K562 (cell line): ENCODE results near the gene SPRY2. TPM values are rescaled to one million over a fixed set of nuclear protein-coding genes. Genes with fewer than 3 reads are reported as not detected.

Experiments
- ASH1L ChIP-seq: fragments of 450-650 bp; IDR thresholded peaks from 2 replicates; pipeline ENCODE4 v1.6.1; 2018; ENCODE audit warnings: borderline replicate concordance, mild to moderate bottlenecking, low read depth; ENCODE audit not compliant: partially characterized antibody
- ATF1 ChIP-seq, 2 experiments: fragments of 450-650 bp in 1 of 2; IDR thresholded peaks; 2 replicates each; pipeline ENCODE4 v1.6.1; 2016; ENCODE audit warnings: missing compliant biosample characterization in 1 of 2, missing genetic modification characterization in 1 of 2
- JUNB ChIP-seq: fragments of 450-650 bp; formaldehyde crosslinking; conservative IDR thresholded peaks from 2 replicates; pipeline ENCODE4 v1.4.0; 2020; ENCODE audit warnings: mild to moderate bottlenecking
- MCM2 ChIP-seq: fragments of 450-650 bp; IDR thresholded peaks from 2 replicates; pipeline ENCODE4 v1.6.1; 2017; ENCODE audit warnings: low read depth, mild to moderate bottlenecking
- MIER1 ChIP-seq: fragments of 450-650 bp; IDR thresholded peaks from 2 replicates; pipeline ENCODE4 v1.6.1; 2016; ENCODE audit warnings: antibody characterized with exemption, mild to moderate bottlenecking, low read depth
- OTX1 ChIP-seq: fragments of 450-650 bp; formaldehyde crosslinking; IDR thresholded peaks from 2 replicates; pipeline ENCODE4 v1.4.0; 2022; ENCODE audit warnings: mild to moderate bottlenecking
- RCOR1 ChIP-seq, 2 experiments: IDR thresholded peaks; 2 replicates each; pipeline ENCODE4 v1.6.1; 2012; ENCODE audit warnings: low read depth in 2 of 2, low read length in 2 of 2, borderline replicate concordance in 1 of 2, improper control_type of control experiment in 1 of 2
- SP2 ChIP-seq: IDR thresholded peaks from 2 replicates; pipeline ENCODE4 v1.6.1; 2011; ENCODE audit warnings: mild to moderate bottlenecking, low read depth, low read length, moderate library complexity; ENCODE audit not compliant: poor library complexity, severe bottlenecking; ENCODE audit errors: extremely low read depth
- TAF1 ChIP-seq: IDR thresholded peaks from 2 replicates; pipeline ENCODE4 v1.6.1; 2011; ENCODE audit warnings: mild to moderate bottlenecking, low read length, moderate library complexity; ENCODE audit not compliant: insufficient read depth, control insufficient read depth, severe bottlenecking; ENCODE audit errors: extremely low read depth
- ZBTB7A ChIP-seq: IDR thresholded peaks from 2 replicates; pipeline ENCODE4 v1.6.1; 2011; ENCODE audit warnings: low read depth, mild to moderate bottlenecking, low read length, moderate library complexity, borderline replicate concordance; ENCODE audit not compliant: control insufficient read depth
- ZNF174 ChIP-seq: fragments of 250-450 bp; sonication (Bioruptor Pico); IDR thresholded peaks from 2 replicates; pipeline ENCODE4 v1.4.0; 2020; ENCODE audit warnings: mild to moderate bottlenecking
- polyA plus RNA-seq, 8 experiments: library from polyadenylated mRNA; depleted of rRNA in 4 of 8; stranded (reverse) in 5 of 8; unstranded in 3 of 8; fragments of >200 nt; fragmentation: Nextera tagmentation in 2 of 8; fragmentation: Illumina TruSeq in 1 of 8; extraction: Ambion mirVana in 2 of 8; extraction: Trizol in 1 of 8; gene quantifications; 2 replicates each; pipeline versions ENCODE4 v1.2.1 to v1.2.3, GENCODE V29; 2011 to 2014; ENCODE audit warnings: inconsistent platforms in 1 of 8, missing spikeins in 1 of 8
- total RNA-seq, 7 experiments: library from RNA; depleted of rRNA in 6 of 7; stranded (reverse); fragments of >200 nt in 6 of 7; fragmentation: Illumina TruSeq in 2 of 7; extraction: Trizol in 2 of 7; gene quantifications; 2 replicates each; pipeline versions ENCODE4 v1.2.1 to v1.2.3, GENCODE V29; 2011 to 2021; ENCODE audit warnings: low replicate concordance in 1 of 7
- TF ChIP-seq, protein P1 (sequence below): fragments of 250-450 bp; sonication (Bioruptor Pico); IDR thresholded peaks from 2 replicates; pipeline ENCODE4 v1.8.0; 2022; ENCODE audit warnings: moderate library complexity, mild to moderate bottlenecking, inconsistent platforms
- TF ChIP-seq, protein P2 (sequence below): sonication (generic); formaldehyde crosslinking; IDR thresholded peaks from 2 replicates; pipeline ENCODE4 v1.5.0; 2020; ENCODE audit warnings: missing genetic modification reagents
- TF ChIP-seq, protein P3 (sequence below), 2 experiments: IDR thresholded peaks; 2 replicates each; pipeline ENCODE4 v1.6.1; 2012; ENCODE audit warnings: improper control_type of control experiment in 2 of 2, low read depth in 2 of 2, low read length in 2 of 2, borderline replicate concordance in 1 of 2
- TF ChIP-seq, protein P4 (sequence below): sonication (generic); formaldehyde crosslinking; IDR thresholded peaks from 2 replicates; pipeline ENCODE4 v1.8.0; 2022; ENCODE audit warnings: missing genetic modification reagents, mild to moderate bottlenecking, borderline replicate concordance
- TF ChIP-seq, protein P5 (sequence below): sonication (generic); formaldehyde crosslinking; IDR thresholded peaks from 2 replicates; pipeline ENCODE4 v1.8.0; 2022; ENCODE audit warnings: mild to moderate bottlenecking, low read depth, missing genetic modification reagents
- TF ChIP-seq, protein P6 (sequence below): fragments of 450-650 bp; IDR thresholded peaks from 2 replicates; pipeline ENCODE4 v1.6.1; 2016; ENCODE audit warnings: antibody characterized with exemption

The SPRY2 gene
- total and polyA plus RNA-seq, 9 of the 15 experiments (the other 6 are each of a cell fraction or from before 2014, with no cell fraction given): 1.8 to 7.8 (median 3.4) TPM

DNA sequence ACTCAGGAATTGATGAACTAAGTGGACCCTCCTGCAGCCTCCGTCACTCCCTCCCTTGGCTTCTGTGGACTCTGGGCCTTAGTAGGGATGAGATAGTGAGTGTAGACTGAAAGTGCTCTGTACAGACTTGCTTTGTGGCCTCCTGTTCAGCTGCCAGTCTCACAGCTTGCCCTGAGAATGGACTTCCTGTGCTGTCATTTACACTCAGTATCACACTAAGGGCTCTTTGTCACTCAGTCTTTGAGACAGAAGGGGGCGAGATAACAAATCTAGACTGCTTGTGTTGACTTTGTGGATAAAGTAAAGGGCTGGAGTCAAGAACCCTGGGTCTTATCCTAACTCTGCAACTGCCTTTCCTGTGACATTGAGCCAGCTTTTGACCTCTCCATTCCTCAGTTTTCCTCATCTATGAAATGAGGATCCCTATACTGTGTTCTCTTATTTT is 21.0 kb upstream of the SPRY2 start (continued):
- TF ChIP-seq, protein P1, sequence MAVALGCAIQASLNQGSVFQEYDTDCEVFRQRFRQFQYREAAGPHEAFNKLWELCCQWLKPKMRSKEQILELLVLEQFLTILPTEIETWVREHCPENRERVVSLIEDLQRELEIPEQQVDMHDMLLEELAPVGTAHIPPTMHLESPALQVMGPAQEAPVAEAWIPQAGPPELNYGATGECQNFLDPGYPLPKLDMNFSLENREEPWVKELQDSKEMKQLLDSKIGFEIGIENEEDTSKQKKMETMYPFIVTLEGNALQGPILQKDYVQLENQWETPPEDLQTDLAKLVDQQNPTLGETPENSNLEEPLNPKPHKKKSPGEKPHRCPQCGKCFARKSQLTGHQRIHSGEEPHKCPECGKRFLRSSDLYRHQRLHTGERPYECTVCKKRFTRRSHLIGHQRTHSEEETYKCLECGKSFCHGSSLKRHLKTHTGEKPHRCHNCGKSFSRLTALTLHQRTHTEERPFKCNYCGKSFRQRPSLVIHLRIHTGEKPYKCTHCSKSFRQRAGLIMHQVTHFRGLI (CRISPR knock-in tag): no peak
- no peak for TF ChIP-seq ASH1L
- TF ChIP-seq, protein P2, sequence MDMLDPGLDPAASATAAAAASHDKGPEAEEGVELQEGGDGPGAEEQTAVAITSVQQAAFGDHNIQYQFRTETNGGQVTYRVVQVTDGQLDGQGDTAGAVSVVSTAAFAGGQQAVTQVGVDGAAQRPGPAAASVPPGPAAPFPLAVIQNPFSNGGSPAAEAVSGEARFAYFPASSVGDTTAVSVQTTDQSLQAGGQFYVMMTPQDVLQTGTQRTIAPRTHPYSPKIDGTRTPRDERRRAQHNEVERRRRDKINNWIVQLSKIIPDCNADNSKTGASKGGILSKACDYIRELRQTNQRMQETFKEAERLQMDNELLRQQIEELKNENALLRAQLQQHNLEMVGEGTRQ: no peak
- TF ChIP-seq JUNB (CRISPR knock-in tag): no peak
- TF ChIP-seq, protein P3, sequence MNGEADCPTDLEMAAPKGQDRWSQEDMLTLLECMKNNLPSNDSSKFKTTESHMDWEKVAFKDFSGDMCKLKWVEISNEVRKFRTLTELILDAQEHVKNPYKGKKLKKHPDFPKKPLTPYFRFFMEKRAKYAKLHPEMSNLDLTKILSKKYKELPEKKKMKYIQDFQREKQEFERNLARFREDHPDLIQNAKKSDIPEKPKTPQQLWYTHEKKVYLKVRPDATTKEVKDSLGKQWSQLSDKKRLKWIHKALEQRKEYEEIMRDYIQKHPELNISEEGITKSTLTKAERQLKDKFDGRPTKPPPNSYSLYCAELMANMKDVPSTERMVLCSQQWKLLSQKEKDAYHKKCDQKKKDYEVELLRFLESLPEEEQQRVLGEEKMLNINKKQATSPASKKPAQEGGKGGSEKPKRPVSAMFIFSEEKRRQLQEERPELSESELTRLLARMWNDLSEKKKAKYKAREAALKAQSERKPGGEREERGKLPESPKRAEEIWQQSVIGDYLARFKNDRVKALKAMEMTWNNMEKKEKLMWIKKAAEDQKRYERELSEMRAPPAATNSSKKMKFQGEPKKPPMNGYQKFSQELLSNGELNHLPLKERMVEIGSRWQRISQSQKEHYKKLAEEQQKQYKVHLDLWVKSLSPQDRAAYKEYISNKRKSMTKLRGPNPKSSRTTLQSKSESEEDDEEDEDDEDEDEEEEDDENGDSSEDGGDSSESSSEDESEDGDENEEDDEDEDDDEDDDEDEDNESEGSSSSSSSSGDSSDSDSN (IDR thresholded peaks at IDR 0.05; ENCODE audit: borderline replicate concordance in 1 of 2, low read depth in 2 of 2, low read length in 2 of 2): no peak
- TF ChIP-seq SP2: no peak
- TF ChIP-seq, protein P4, sequence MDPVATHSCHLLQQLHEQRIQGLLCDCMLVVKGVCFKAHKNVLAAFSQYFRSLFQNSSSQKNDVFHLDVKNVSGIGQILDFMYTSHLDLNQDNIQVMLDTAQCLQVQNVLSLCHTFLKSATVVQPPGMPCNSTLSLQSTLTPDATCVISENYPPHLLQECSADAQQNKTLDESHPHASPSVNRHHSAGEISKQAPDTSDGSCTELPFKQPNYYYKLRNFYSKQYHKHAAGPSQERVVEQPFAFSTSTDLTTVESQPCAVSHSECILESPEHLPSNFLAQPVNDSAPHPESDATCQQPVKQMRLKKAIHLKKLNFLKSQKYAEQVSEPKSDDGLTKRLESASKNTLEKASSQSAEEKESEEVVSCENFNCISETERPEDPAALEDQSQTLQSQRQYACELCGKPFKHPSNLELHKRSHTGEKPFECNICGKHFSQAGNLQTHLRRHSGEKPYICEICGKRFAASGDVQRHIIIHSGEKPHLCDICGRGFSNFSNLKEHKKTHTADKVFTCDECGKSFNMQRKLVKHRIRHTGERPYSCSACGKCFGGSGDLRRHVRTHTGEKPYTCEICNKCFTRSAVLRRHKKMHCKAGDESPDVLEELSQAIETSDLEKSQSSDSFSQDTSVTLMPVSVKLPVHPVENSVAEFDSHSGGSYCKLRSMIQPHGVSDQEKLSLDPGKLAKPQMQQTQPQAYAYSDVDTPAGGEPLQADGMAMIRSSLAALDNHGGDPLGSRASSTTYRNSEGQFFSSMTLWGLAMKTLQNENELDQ (CRISPR knock-in tag): no peak
- TF ChIP-seq, protein P5, sequence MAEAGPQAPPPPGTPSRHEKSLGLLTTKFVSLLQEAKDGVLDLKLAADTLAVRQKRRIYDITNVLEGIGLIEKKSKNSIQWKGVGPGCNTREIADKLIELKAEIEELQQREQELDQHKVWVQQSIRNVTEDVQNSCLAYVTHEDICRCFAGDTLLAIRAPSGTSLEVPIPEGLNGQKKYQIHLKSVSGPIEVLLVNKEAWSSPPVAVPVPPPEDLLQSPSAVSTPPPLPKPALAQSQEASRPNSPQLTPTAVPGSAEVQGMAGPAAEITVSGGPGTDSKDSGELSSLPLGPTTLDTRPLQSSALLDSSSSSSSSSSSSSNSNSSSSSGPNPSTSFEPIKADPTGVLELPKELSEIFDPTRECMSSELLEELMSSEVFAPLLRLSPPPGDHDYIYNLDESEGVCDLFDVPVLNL: no peak
- TF ChIP-seq TAF1: no peak
- TF ChIP-seq RCOR1 (IDR thresholded peaks at IDR 0.05; ENCODE audit: borderline replicate concordance in 1 of 2, low read depth in 2 of 2, low read length in 2 of 2): peak in 1 of 2 experiments; percentile 38; a peak in 1 of 4 replicates
- TF ChIP-seq ZBTB7A: no peak
- TF ChIP-seq ATF1 (CRISPR knock-in tag; IDR thresholded peaks at IDR 0.05): no peak
- TF ChIP-seq ATF1 (tag; IDR thresholded peaks at IDR 0.05): peak; percentile 14; the same call in 1 of the 2 replicates
- TF ChIP-seq, protein P6, sequence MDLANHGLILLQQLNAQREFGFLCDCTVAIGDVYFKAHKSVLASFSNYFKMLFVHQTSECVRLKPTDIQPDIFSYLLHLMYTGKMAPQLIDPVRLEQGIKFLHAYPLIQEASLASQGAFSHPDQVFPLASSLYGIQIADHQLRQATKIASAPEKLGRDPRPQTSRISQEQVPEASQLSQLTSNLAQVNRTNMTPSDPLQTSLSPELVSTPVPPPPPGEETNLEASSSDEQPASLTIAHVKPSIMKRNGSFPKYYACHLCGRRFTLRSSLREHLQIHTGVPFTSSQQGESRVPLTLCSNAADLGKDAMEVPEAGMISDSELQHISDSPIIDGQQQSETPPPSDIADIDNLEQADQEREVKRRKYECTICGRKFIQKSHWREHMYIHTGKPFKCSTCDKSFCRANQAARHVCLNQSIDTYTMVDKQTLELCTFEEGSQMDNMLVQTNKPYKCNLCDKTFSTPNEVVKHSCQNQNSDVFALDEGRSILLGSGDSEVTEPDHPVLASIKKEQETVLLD: no peak
- TF ChIP-seq OTX1 (CRISPR knock-in tag): no peak
- TF ChIP-seq ZNF174: no peak
- TF ChIP-seq MIER1: no peak
- TF ChIP-seq MCM2: no peak
